A673 (cell line): ENCODE data around the gene DESI1.
"Not testable (repeated sequence)": the region's sequence is repeated elsewhere in the genome, so short reads cannot be mapped to it uniquely, and the experiment has no call there.

ENCODE experiments used
- EZH2 ChIP-seq: fragments of 200-600 bp; sonication (generic); IDR thresholded peaks from 2 replicates; pipeline ENCODE4 v1.6.1; 2017; ENCODE audit warnings: borderline replicate concordance, low read depth, mild to moderate bottlenecking, mixed read lengths, antibody characterized with exemption, low read length; ENCODE audit not compliant: poor library complexity, severe bottlenecking
- TF ChIP-seq, protein P1 (sequence below): fragments of 300-800, 200-600 bp; sonication (generic); conservative IDR thresholded peaks from 2 replicates; pipeline ENCODE4 v1.5.1; 2017; ENCODE audit warnings: low read depth, mild to moderate bottlenecking, antibody characterized with exemption, low read length, moderate library complexity, mixed read lengths

DNA sequence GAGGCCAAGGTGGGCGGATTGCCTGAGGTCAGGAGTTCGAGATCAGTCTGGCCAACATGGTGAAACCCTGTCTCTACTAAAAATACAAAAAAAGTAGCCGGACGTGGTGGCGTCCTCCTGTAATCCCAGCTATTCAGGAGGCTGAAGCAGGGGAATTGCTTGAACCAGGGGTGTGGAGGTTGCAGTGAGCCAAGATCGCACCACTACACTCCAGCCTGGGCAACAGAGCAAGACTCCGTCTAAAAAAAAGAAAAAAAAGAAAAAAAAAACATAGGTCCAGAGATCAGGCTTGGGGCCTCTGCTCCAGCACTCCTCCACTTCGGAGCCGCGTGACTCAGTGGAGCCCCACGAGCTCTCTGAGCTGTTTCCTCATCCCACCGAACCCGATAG lies 62.6 kb downstream of the DESI1 start:
- TF ChIP-seq, protein P1, sequence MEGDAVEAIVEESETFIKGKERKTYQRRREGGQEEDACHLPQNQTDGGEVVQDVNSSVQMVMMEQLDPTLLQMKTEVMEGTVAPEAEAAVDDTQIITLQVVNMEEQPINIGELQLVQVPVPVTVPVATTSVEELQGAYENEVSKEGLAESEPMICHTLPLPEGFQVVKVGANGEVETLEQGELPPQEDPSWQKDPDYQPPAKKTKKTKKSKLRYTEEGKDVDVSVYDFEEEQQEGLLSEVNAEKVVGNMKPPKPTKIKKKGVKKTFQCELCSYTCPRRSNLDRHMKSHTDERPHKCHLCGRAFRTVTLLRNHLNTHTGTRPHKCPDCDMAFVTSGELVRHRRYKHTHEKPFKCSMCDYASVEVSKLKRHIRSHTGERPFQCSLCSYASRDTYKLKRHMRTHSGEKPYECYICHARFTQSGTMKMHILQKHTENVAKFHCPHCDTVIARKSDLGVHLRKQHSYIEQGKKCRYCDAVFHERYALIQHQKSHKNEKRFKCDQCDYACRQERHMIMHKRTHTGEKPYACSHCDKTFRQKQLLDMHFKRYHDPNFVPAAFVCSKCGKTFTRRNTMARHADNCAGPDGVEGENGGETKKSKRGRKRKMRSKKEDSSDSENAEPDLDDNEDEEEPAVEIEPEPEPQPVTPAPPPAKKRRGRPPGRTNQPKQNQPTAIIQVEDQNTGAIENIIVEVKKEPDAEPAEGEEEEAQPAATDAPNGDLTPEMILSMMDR, result not testable (repeated sequence)
- TF ChIP-seq EZH2, result not testable (repeated sequence)
